GM18526 (cell line): ENCODE data around the gene IRS1.

Experiments used
- POLR2A ChIP-seq: IDR thresholded peaks from 3 replicates; pipeline ENCODE4 v1.6.1; 2011; ENCODE audit not compliant: insufficient read length; ENCODE audit errors: extremely low read depth

Gene IRS1

GRCh38 chr2:226799211-226799975 lies at the start of gene IRS1:
TSS of gene IRS1 (minus strand) at chr2:226799820. CDS start at chr2:226798738, 1,082 bp downstream.
- peak; percentile 35 for TF ChIP-seq POLR2A

- TF ChIP-seq POLR2A: no peak
Measured at GRCh38 chr2:226849349-226849748, 49.7 kb upstream of the IRS1 start.

GRCh38 chr2:226847511-226847910 lies 47.9 kb upstream of the IRS1 start:
- TF ChIP-seq POLR2A: no peak

GRCh38 chr2:226847090-226847489 lies 47.5 kb upstream of the IRS1 start:
- TF ChIP-seq POLR2A: no peak

GRCh38 chr2:226845386-226846116 lies 45.9 kb upstream of the IRS1 start:
- TF ChIP-seq POLR2A: no peak

- no peak for TF ChIP-seq POLR2A
Measured at GRCh38 chr2:226839951-226840350, 40.3 kb upstream of the IRS1 start.

GRCh38 chr2:226839161-226839560 lies 39.5 kb upstream of the IRS1 start:
- no peak for TF ChIP-seq POLR2A

GRCh38 chr2:226838722-226839121 lies 39.1 kb upstream of the IRS1 start:
- no peak for TF ChIP-seq POLR2A

GRCh38 chr2:226837787-226838603 lies 38.4 kb upstream of the IRS1 start:
- TF ChIP-seq POLR2A: no peak

- TF ChIP-seq POLR2A: no peak
Measured at GRCh38 chr2:226837334-226837733, 37.7 kb upstream of the IRS1 start.

- TF ChIP-seq POLR2A: no peak
Measured at GRCh38 chr2:226836548-226836885, 36.9 kb upstream of the IRS1 start.

- TF ChIP-seq POLR2A: peak; percentile 88
Measured at GRCh38 chr2:226835796-226836547, 36.4 kb upstream of the IRS1 start, which contains the start of gene RHBDD1. TSS of gene RHBDD1 (plus strand) at chr2:226836054. CDS start at chr2:226864694, 28,640 bp downstream.

GRCh38 chr2:226835420-226835795 lies 35.8 kb upstream of the IRS1 start:
- TF ChIP-seq POLR2A: no peak

GRCh38 chr2:226832061-226832460 lies 32.4 kb upstream of the IRS1 start:
- TF ChIP-seq POLR2A: no peak

GRCh38 chr2:226831266-226831665 lies 31.6 kb upstream of the IRS1 start:
- TF ChIP-seq POLR2A: no peak
